Measurements from ENCODE around the gene TMEM54.

TMEM54 gene

GRCh38 chr1:32894681-32895080 lies 6.5 kb downstream of the TMEM54 start:
- no peak for TF ChIP-seq CTCF (IDR thresholded peaks at IDR 0.05; ENCODE audit: borderline replicate concordance, insufficient read depth, low read depth, low read length)

GRCh38 chr1:32894019-32894600 lies 7.1 kb downstream of the TMEM54 start:
- no peak for TF ChIP-seq CTCF (IDR thresholded peaks at IDR 0.05; ENCODE audit: borderline replicate concordance, insufficient read depth, low read depth, low read length)
- no peak overlapping the region for H3K4me3 ChIP-seq (ENCODE audit: low read depth, low read length)

More at GRCh38 chr1:32894681-32895080, 6.5 kb downstream of the TMEM54 start:
- no peak overlapping the region for H3K4me3 ChIP-seq (ENCODE audit: low read depth, low read length)

- no peak for TF ChIP-seq CTCF (IDR thresholded peaks at IDR 0.05; ENCODE audit: borderline replicate concordance, insufficient read depth, low read depth, low read length)
- H3K4me3 ChIP-seq (ENCODE audit: low read depth, low read length) = peak overlapping the region; percentile 5
Observed at GRCh38 chr1:32893198-32894018, 7.8 kb downstream of the TMEM54 start.

GRCh38 chr1:32892368-32893197 lies 8.6 kb downstream of the TMEM54 start:
- peak; percentile 77 for TF ChIP-seq CTCF (IDR thresholded peaks at IDR 0.05; ENCODE audit: borderline replicate concordance, insufficient read depth, low read depth, low read length)
- H3K4me3 ChIP-seq (ENCODE audit: low read depth, low read length) = peak overlapping the region; percentile 5

GRCh38 chr1:32891630-32892029 lies 9.6 kb downstream of the TMEM54 start:
- H3K4me3 ChIP-seq (ENCODE audit: low read depth, low read length) = no peak overlapping the region
- TF ChIP-seq CTCF (IDR thresholded peaks at IDR 0.05; ENCODE audit: borderline replicate concordance, insufficient read depth, low read depth, low read length) = no peak

GRCh38 chr1:32891241-32891570 lies 10.0 kb downstream of the TMEM54 start:
- no peak for TF ChIP-seq CTCF (IDR thresholded peaks at IDR 0.05; ENCODE audit: borderline replicate concordance, insufficient read depth, low read depth, low read length)
- H3K4me3 ChIP-seq (ENCODE audit: low read depth, low read length) = no peak overlapping the region
